ENCODE results near the gene CLOCK.

GRCh38 chr4:55571806-55572205, 25.1 kb upstream of the CLOCK start:
- TF ChIP-seq ZNF431 (CRISPR knock-in tag; IDR thresholded peaks at IDR 0.05; ENCODE audit: borderline replicate concordance, low read depth) = no peak
- TF ChIP-seq ZFP36 (IDR thresholded peaks at IDR 0.05; ENCODE audit: borderline replicate concordance, low read depth, low read length, partially characterized antibody) = no peak
- TF ChIP-seq PHF8 (CRISPR knock-in tag; IDR thresholded peaks at IDR 0.05) = no peak
- TF ChIP-seq CBX2 (IDR thresholded peaks at IDR 0.05; ENCODE audit: low read depth, low read length) = no peak
- TF ChIP-seq CBX2 (CRISPR knock-in tag; IDR thresholded peaks at IDR 0.05; ENCODE audit: low read depth) = no peak
- no peak for TF ChIP-seq ATF2 (CRISPR knock-in tag; IDR thresholded peaks at IDR 0.05)
- no peak for TF ChIP-seq TBP (CRISPR knock-in tag; IDR thresholded peaks at IDR 0.05)
- TF ChIP-seq E2F2 (CRISPR knock-in tag; IDR thresholded peaks at IDR 0.05; ENCODE audit: borderline replicate concordance) = no peak
- no peak for TF ChIP-seq JUNB (CRISPR knock-in tag; IDR thresholded peaks at IDR 0.05; ENCODE audit: borderline replicate concordance)
- TF ChIP-seq RFX5 (IDR thresholded peaks at IDR 0.05; ENCODE audit: low read depth, low read length) = no peak
- TF ChIP-seq POLR2AphosphoS5 (IDR thresholded peaks at IDR 0.05; ENCODE audit: low read depth, low read length) = no peak
